Activated CD8-positive, alpha-beta memory T cell treated with anti-CD3 and anti-CD28 coated beads, Interleukin-2, amount 50 U/mL, for 1 hour (primary cell): ENCODE results near the gene ZNF280B.
"Not testable (repeated sequence)": the region's sequence is repeated elsewhere in the genome, so short reads cannot be mapped to it uniquely, and the experiment has no call there.

ENCODE experiments used
- DNase-seq: peaks from one replicate; pipeline ENCODE4 v3.0.0-alpha.2; 2020; ENCODE audit errors: extremely low read depth

Gene ZNF280B

DNA sequence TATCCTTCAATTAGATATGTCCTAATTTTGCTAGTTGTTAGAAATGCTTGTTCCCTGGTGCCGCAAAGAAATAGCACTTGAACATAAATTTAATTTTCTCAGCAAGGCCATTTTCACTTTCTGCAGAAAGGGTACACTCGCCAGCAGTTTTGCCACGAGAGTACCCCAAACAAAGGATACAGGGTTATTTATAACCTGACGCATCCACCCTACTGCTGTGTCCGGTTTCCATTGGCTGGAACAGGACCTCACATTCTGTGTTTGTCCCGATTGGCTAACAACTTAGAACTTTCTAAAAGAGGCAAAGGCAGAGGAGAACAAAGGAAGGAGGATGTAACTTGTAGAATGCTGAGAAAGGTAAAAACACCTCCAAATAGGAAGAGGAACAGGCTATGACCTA lies 1.4 kb upstream of the ZNF280B start:
- not testable (repeated sequence) for DNase-seq

DNA sequence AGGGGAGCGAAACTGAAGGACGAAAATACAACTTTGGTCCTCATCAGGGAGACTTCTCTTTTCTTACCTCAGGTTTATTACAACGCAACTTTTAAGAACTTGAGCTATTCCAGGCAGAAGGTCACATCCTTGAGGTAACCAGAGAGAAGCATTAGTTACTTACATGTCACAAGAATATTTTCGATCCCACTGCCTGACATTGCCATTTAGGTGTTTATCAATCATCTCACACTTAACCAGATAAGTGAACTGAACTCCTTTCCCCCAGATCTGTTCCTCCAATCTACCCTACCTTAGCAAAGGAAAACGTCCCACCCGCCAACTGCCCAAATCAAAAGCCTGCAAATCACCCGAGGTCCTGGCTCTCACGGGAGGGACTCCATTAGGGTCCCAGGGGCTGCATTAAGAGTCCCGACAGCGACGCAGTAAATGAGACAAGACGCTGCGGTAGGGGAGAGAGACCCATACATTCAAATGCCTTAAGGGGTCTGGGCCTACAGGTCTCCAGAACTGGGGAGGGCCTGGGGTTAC lies 734 bp downstream of the ZNF280B start:
- DNase-seq: no peak

DNA sequence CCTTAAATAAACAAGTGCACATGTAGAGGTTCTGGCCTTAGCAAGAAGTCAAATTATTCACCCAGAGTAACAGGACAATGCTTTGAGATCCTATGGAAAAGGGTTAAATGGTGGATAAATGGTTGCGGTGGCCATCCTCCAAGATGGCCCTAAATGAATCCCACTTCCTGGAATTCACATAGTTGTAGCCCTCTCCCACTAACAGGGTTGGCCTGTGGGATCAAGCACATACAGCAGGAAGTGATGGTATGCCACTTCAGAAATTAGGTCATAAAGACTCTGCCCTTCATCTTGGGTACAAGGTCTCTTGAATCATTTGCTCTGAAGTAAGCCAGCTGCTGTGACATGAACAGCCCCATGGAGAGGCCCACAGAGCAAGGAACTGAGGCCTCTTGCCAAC lies 1.8 kb downstream of the ZNF280B start:
- DNase-seq: no peak

DNA sequence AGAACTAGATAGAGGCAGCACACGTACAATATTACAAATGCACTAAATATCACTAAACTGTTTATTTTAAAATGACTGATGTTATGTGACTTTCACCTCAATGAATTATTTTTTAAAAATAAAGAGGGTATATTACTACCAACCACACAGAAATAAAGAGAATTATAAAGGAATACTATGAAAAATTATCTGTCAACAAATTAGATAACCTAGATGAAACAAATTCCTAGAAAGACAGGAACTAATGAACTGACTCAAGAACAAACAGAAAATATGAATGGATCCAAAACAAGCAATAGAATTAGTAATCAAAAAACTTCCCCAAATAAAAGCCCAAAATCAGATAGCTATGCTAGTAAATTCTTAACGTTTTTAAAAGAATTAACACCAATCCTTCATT lies 10.3 kb downstream of the ZNF280B start:
- no peak for DNase-seq

DNA sequence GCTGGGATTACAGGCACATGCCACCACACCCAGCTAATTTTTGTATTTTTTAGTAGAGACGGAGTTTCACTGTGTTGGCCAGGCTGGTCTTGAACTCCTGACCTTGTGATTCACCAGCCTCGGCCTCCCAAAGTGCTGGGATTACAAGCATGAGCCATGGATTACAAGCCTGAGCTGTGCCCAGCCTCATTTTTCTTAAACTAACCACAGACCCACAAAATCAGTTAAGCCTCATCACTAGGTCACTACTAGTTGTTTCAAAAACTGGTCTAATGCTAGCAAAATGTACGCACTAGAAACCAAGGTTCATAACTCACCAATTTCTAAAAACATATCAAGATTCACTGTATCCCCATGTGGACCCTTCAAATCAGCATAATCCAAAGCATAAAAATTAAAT lies 17.0 kb downstream of the ZNF280B start:
- not testable (repeated sequence) for DNase-seq

DNA sequence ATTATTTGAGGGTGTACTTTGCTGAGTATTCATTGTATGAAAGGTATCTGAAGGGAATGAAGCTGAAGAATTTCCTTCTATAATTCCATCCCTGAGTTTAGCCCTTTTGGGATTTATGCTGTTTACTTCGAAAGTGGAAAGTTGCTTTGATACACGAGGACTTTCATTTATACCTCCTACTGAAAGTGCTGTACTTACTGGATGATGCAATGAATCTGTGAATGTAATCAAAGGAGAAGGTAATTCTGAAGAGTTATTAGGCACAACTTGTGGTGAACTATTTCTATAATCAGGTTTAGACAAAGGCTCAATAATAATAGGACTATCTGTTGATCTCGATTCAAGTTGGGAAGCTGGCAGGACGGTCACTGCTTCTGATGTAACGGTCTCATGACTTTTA lies 19.8 kb downstream of the ZNF280B start:
- no peak for DNase-seq

DNA sequence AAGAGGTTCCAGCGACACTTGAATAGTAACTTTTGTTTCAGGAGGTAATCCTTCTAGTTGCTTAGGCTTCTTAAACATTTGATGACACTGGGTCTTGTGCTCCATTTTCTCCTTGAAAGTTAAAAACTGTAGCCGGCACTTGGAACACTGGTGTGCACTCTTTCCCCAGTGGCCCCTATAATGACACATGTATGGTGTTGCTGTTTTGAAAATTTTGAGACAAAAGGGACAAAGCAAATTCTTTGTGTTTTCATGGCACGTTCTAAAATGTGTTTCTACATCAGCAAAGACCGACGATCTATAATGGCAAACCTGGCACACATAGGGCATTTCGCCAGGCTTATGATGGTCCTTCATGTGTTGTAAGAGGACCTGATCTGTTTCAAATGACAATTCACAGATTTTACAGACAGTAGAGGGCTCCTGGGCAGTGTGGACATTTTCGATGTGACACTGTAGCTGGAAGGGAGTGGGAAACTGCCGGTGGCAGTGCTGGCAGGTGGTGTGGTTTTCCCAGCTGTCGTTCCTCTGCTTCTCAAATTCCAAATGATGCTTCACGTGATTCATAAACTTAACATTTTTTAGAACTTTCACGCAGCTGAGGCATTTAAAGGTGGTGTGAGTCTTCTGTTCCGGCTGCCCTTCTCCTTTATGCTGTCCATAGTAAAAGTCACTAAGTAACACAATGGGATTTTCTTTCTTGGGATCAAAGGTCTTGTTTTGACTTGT lies 20.5 kb downstream of the ZNF280B start:
- no peak for DNase-seq

DNA sequence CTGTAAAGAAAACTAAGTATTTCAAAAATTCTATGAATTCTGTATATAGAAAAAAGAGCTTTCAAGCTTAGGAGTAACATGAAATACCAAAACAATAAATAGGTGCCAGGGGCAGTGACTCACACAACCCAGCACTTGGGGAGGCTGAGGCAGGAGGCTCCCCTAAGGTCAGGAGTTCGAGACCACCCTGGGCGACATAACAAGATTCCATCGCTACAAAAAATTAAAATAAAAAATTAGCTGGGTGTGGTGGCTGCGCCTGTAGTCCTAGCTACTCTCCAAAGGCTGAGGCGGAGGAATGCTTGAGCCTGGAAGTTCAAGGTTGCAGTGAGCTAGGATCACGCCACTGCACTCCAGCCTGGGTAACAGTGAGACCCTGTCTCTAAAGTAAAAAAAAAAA lies 21.5 kb downstream of the ZNF280B start:
- no peak for DNase-seq

DNA sequence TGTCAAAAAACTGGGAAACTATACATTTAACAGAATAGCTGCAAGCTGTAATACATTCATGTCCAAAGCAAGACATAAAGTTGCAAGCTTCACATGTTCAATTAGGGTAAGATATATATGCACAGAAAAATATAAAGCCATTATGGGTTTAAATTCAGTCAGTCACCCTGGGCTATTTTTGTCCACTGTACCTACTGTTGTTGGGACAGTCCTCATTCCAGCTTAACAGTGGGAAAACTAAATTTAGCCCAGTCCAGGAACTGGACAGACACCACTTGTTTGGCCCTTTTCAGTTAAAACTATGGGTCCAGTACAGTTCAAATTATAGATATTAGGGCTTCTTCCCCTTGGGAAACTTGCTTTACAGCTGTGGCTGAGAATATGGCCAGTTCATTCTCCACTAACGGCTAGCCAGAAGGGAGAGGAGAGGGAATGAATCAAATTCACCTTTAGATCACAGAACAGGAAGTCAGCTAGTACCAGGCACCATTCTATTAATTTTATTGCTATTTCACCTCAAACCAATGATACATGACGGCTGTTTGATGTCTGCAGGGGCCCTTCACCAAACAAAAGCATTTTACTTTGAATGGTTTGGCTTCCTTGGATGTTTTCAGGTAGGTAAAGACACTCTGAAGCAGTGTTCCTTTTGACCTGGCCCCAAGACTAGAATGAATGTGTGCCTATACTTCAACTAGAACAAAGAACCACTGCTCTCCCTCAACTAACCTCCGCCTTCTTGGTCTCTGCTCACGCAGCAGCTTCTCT lies 22.2 kb downstream of the ZNF280B start:
- no peak for DNase-seq

DNA sequence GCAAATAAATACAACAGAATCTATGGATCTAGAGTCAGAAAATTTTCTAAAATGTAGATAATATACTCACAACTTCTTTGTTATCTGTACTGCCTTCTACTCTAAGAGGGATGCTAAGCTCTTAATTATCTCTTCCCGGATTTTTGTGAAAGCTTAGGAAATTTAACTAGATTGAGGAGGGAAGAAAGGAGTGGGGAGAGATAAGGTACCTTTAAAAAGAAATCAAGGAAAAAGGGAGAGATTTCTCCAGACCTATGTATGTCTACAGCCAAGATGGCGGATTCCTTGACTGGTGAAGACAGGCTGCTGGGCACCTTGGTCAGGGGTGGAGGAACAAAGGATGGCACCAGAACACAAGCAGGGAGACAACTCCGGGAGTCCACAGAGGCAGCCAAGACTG lies 23.0 kb downstream of the ZNF280B start:
- DNase-seq: no peak

DNA sequence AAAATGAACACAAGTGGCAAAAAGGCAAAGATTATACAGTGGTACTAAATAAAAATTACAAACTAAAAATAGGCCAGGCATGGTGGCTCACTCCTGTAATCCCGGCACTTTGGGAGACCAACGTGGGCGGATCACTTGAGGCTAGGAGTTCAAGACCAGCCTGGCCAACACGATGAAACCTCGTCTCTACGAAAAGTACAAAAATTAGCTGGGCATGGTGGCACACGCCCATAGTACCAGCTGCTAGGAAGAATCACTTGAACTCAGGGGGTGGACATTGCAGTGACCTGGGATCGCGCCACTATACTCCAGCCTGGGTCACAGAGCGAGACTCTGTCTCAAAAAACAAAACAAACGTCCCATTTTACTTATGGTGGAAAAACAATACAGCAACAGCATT lies 24.5 kb downstream of the ZNF280B start:
- no peak for DNase-seq

DNA sequence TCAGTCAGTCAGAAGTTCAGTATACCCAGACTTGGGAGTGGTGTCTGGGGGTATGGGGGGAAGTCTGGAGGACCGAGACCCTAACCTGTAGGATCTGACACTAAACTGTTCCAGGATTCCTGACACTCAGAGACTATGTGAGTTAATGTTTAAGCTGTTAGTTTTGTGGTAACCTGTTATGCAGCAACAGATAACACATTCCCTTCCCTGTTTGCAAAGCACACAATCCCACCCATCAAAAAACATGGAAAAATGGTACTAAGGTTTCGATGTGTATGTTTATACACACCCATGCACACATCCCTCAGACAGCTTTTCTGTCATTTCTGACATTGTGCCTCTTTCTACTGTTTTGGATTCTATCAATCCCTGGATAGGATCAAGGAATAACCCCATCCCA lies 27.6 kb downstream of the ZNF280B start:
- DNase-seq: no peak

DNA sequence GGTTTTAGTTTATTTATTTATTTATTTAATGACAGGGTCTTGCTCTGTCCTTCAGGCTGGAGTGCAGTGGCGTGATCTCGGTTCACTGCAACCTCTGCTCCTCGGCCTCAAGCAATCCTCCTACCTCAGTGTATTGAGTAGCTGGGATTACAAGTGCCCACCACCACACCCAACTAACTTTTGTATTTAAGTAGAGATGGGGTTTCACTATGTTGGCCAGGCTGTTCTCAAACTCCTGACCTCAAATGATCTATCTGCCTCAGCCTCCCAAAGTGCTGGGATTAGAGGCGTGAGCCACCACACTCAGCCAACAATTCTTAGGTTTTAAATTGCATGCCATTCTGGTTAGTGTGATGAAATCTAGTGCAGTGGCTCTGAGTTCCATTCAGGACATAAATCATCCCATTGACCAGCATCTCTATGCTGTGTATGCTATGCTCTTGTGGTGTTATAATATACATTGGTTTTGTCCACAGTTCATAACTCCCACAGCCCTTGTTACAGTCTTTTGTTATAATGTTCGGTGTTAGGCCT lies 28.5 kb downstream of the ZNF280B start:
- no peak for DNase-seq

DNA sequence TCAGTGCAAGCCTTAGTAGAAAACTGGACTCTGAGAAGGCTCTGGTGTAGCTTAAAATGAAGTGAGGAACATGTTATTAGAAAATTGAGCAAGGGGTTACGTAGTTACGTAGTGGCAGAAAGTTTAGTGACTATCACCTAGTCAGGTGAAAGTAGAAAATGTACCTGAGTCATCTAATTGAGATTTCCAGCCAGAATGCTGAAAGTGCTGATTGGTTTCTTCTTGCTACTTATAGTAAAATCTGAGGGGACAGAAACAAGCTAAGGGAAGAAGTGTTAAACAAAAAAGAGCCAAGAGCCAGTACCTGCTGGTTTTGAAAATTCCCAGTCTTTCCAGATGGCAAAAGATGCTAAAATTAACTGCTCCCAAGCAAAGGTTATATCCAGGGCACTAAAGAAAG lies 29.4 kb downstream of the ZNF280B start:
- no peak for DNase-seq

DNA sequence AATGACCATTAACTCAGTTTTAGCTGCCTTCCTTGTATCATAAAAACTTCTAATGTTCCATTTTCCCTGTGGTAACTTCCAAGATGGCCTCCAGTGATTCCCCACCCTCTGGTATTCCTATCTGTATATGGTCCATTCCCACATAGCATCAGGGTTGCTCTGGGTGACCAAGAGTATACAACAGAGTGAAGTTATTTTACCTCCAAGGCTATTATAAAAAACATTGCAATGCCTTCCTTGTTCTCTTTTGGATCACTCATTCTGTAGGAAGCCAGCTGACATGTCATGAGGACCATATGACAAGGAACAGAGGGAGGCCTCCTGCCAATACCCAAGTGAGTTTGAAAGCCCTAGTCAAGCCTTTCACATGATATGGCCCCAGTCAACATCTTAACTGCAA lies 30.1 kb downstream of the ZNF280B start:
- DNase-seq: no peak

DNA sequence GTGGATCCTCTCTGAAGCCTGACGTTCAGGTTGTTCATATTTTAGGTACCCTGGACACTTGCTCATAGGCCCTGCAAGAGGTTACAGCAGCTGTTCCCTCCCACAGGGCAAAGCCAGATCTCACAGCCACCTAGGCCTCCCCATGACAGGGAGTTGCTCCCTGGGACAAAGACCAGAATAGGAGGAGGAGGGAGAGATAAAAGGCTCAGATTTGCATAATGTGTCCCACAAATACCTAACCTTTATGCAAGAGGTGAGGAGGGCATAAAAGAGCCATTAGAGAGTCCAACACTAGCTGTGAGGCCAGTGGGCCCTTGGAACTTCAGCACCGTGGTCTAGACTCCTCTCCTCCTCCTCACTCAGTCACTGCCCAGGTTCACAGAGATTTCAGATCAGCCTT lies 33.8 kb downstream of the ZNF280B start:
- DNase-seq: no peak

DNA sequence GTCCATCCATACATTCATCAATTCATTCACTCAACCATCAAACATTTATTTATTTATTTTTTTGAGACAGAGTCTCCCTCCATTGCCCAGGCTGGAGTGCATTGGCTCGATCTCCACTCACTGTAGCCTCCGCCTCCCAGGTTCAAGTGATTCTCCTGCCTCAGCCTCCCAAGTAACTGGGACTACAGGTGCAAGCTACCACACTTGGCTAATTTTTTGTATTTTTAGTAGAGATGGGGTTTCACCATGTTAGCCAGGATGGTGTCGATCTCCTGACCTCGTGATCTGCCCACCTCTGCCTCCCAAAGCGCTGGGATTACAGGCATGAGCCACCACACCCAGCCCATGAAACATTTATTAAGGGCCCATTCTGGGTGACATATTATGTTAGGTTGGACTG lies 37.4 kb downstream of the ZNF280B start:
- DNase-seq: not testable (repeated sequence)

DNA sequence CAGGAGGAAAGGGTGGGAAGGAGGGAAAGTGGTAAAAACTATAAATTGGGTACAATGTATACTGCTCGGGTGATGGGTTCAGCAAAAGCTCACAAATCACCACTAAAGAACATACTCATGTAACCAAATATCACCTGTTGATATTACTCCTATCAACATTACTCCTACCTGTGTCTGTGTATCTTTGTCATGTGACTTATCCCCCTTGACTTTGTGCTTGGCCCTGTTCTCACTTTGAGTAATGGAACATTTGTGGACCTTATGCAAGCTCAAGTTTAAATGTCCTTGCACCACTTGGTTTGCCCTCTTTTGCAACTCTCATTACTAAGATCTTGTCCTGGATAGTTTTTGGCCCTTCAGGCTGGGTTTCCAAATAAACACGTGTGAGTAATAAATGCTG lies 39.0 kb downstream of the ZNF280B start:
- no peak for DNase-seq

DNA sequence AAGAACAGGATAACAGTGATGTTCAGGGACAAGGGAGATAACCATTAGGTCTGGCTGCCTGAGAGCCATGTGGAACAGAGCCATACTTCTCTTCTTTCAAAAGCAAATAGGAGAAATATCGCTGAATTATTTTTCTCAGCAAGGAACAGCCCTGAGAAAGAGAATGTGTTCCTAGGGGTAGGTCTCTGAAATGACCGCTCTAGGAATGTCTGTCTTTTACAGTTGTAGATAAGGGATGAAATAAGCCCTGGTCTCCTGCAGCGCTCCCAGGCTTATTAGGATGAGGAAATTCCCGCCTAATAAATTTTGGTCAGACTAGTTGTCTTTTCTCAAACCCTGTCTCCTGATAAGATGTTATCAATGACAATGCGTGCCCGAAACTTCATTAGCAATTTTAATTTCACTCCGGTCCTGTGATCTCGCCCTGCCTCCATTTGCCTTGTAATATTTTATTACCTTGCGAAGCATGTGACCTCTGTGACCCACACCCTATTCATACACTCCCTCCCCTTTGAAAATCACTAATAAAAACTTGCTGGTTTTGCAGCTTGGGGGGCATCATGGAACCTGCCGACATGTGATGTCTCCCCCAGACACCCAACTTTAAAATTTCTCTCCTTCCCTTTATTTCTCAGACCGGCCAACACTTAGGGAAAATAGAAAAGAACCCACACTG lies 39.6 kb downstream of the ZNF280B start:
- not testable (repeated sequence) for DNase-seq

DNA sequence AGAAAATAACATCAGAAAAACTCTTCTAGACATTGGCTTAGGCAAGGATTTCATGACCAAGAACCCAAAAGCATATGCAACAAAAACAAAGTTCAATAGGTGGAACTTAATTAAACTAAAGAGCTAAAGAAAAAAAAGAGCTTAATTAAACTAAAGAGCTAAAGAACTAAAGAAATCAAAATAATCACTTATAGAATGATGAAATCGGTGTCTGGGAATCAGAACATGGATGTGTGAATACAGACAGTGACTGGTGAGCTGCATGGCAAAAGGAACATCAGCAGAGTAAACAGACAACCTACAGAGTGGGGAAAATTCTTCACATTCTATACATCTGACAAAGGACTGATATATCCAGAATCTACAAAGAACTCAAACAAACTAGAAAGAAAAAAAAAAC lies 41.4 kb downstream of the ZNF280B start:
- no peak for DNase-seq

DNA sequence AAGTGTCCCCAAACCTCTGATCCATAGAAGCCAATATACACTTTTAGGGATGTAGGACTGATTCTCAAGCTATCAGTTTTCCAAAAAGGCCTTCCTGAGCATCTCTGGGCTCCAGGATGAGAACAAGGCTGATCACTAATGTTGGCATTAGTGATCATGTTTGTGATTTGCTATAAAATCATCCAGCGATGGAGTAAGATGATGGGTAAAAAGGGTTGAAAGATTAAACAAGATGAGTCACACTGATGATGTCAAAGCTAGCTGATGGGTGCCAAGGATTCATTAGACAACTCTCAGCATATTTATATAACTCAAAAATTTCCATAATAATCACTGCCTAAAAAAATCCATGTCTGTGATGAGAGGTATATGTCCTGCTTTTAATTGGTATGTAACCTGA lies 42.8 kb downstream of the ZNF280B start:
- no peak for DNase-seq

DNA sequence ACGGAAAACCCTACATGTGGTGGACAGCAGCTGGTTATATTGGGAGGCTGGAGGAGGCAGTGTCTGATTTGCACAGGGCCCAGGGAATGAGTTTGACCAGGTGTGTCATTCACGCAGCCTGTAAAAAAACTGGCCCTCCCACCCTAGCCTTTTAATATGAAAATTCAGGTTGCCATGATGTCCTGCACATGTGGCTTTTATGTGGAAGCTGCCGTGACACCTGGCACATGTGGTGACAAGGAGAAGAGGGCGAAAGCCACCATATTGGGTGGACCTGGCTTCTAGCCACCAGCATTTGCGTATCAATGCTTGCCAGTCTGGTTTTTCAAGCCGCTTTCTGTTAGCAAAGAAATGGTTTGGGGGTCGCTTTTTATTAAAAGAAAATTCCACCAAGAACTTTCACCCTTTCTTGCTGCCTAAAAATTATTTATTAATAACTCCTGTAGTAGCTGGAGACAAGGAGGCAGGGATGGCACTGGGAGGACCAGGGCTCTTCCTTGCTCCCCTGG lies 43.4 kb downstream of the ZNF280B start:
- DNase-seq: no peak
